ENCODE data around the gene ONECUT2.

ONECUT2 gene

DNA sequence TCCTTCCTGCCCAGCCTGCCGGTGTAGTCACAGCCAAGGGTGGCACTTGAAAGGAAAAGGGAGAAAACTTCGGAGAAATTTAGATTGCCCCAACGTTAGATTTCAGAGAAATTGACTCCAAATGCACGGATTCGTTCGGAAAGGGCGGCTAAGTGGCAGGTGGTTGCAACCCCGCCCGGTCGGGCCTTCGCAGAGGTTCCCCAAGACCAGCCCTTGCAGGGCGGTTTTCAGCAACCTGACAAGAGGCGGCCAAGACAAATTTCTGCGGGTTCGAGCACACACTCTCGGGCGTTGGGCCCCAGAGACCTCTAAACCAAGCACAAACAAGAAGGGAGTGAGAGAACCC is 4.8 kb downstream of the ONECUT2 start:
- Histone ChIP-seq H3K4me1 (ENCODE audit: control insufficient read depth in 1 of 2, insufficient read depth in 1 of 2, low read depth in 1 of 2, low read length in 1 of 2) (peaks cover 0 to 10% of the 10 kb centered on the region in 2 experiments), H3K4me3 (ENCODE audit: low read depth in 1 of 2, low read length in 1 of 2) (no peak overlapping the region), H3K27ac (no peak overlapping the region), H3K9me3 (no peaks in the 10 kb centered on the region), H3K36me3 (no peaks in the 10 kb centered on the region), H3K27me3 (peaks cover 100% of the 10 kb centered on the region)
- TF ChIP-seq, protein P1, sequence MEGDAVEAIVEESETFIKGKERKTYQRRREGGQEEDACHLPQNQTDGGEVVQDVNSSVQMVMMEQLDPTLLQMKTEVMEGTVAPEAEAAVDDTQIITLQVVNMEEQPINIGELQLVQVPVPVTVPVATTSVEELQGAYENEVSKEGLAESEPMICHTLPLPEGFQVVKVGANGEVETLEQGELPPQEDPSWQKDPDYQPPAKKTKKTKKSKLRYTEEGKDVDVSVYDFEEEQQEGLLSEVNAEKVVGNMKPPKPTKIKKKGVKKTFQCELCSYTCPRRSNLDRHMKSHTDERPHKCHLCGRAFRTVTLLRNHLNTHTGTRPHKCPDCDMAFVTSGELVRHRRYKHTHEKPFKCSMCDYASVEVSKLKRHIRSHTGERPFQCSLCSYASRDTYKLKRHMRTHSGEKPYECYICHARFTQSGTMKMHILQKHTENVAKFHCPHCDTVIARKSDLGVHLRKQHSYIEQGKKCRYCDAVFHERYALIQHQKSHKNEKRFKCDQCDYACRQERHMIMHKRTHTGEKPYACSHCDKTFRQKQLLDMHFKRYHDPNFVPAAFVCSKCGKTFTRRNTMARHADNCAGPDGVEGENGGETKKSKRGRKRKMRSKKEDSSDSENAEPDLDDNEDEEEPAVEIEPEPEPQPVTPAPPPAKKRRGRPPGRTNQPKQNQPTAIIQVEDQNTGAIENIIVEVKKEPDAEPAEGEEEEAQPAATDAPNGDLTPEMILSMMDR (IDR thresholded peaks at IDR 0.05) = no peak

DNA sequence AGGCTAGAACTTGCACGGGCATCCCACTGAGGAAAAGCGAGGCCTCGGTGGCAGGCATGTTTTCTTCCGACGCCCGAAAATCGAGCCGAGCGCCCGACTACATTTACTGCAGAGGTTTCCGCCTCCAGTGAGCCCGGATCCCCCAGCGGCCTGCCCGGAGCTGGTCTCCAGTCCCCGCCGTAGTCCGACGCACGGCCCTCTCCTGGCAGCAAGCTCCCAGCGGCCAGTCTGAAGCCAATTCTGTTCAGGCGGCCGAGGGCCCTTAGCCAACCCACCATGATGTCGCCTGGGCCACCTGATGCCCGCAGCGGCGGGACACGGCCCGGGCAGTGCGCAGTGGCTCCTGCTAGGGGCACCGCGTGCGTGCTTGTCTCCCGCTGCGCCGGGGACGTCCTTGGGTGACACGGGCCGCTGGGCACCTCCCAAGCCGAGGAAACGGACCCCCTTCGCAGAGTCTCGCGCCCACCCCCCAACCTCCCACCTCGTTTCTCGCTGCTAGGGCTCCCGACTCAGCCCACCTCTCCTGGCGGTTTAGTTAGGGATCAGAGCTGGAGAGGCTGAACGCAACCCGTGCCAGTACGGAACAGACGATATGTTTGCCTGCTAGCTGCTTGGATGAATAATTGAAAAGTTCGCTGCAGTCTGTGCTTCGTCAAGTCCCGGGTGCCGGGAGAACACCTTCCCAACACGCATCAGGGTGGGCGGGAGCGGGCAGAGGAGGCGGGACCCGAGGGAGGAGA is 5.3 kb downstream of the ONECUT2 start:
- Histone ChIP-seq H3K27ac (no peak overlapping the region), H3K27me3 (peaks cover 100% of the 10 kb centered on the region), H3K36me3 (no peaks in the 10 kb centered on the region), H3K4me3 (ENCODE audit: low read depth in 1 of 2, low read length in 1 of 2) (no peak overlapping the region), H3K9me3 (no peaks in the 10 kb centered on the region), H3K4me1 (ENCODE audit: control insufficient read depth in 1 of 2, insufficient read depth in 1 of 2, low read depth in 1 of 2, low read length in 1 of 2) (peaks cover 0 to 6% of the 10 kb centered on the region in 2 experiments)
- TF ChIP-seq, protein P1 (IDR thresholded peaks at IDR 0.05) = no peak

DNA sequence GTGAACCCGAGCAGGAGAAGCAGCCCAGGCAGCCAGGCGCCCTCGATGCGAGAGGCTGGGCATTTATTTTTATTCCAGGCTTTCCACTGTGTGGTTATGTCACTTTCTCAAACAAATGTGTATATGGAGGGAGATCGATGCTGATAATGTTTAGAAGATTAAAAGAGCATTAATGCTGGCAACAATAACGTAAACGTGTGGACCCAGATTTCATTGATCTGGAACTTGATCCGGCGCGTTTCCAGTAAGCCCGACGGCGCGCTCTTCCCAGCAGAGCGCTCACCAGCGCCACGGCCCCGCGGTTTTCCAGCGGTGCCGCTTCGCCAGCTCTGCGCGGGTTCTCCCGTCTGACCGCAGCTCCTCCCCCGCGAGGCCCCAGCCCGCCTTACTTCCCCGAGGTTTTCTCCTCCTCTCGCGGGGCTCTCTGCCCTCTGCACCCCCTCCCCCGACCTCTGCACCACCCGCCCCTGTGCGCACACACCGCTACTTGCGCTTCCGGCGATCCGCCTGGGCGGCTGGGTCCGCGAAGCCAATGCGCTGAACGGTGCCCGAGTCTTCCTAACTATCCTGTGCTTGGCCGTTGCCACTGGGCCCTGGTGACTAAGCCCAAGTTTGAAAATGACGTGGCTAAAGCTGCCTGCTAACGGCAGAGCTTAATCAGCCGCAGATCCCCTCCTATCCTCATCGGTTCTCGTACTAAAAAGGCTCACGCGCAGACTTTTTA is 6.1 kb downstream of the ONECUT2 start:
- peaks cover 100% of the 10 kb centered on the region for H3K27me3 ChIP-seq
- H3K4me3 ChIP-seq (ENCODE audit: low read depth in 1 of 2, low read length in 1 of 2) = no peak overlapping the region
- no peak overlapping the region for H3K27ac ChIP-seq
- peaks cover 0 to 2% of the 10 kb centered on the region in 2 experiments for H3K4me1 ChIP-seq (ENCODE audit: control insufficient read depth in 1 of 2, insufficient read depth in 1 of 2, low read depth in 1 of 2, low read length in 1 of 2)
- no peaks in the 10 kb centered on the region for H3K9me3 ChIP-seq
- TF ChIP-seq, protein P1 (IDR thresholded peaks at IDR 0.05) = no peak
- no peaks in the 10 kb centered on the region for H3K36me3 ChIP-seq

DNA sequence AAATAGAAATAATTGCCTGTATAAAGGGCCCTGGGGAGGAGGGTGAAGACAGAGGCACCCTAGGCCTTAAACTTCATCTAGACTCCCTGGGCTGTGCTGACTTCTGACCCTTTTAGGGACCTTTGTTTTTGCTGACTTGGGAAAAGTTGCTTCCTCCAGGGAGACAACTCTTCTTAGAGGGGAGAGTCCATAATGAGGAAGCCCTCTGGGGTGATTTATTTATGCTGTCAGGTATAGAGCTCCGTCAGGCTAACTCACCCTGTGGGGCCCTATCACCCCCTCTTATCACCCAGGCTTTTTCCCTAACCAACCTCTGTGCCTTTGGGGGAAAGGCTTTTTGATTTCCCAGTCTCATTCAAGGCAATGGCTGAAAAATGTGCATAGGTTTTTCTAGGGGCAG is 8.1 kb downstream of the ONECUT2 start:
- Histone ChIP-seq H3K27me3 (peaks cover 100% of the 10 kb centered on the region), H3K4me1 (ENCODE audit: control insufficient read depth in 1 of 2, insufficient read depth in 1 of 2, low read depth in 1 of 2, low read length in 1 of 2) (no peaks in the 10 kb centered on the region), H3K27ac (no peak overlapping the region), H3K9me3 (no peaks in the 10 kb centered on the region), H3K4me3 (ENCODE audit: low read depth in 1 of 2, low read length in 1 of 2) (no peak overlapping the region), H3K36me3 (no peaks in the 10 kb centered on the region)
- TF ChIP-seq, protein P1 (IDR thresholded peaks at IDR 0.05) = no peak

DNA sequence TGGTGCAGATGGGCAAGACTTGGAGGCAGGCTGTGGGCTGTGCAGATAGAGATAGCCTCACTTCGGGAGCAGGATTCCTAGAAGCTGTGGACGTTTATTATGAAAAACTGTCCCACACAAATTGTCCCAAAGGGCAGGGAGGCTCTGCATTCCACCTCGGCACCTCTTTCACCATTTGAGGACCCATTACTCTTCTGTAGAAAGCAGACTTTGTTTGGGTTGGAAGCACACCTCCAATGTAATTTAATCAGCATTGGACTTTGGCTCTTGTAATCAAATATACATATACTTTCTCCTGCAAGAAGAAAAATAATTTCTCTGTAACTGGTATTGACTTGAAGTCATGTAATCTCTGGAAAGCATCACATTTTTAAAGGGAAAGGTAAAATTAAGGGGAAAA is 8.5 kb downstream of the ONECUT2 start:
- Histone ChIP-seq H3K4me1 (ENCODE audit: control insufficient read depth in 1 of 2, insufficient read depth in 1 of 2, low read depth in 1 of 2, low read length in 1 of 2) (no peaks in the 10 kb centered on the region), H3K27me3 (peaks cover 100% of the 10 kb centered on the region), H3K4me3 (ENCODE audit: low read depth in 1 of 2, low read length in 1 of 2) (no peak overlapping the region), H3K9me3 (no peaks in the 10 kb centered on the region), H3K27ac (no peak overlapping the region), H3K36me3 (no peaks in the 10 kb centered on the region)
- TF ChIP-seq, protein P1 (IDR thresholded peaks at IDR 0.05) = no peak

All from neutrophil (primary cell).